Parathyroid adenoma (tissue), 2 donors: ENCODE measurements around the gene SV2A.
"Not testable (repeated sequence)": the region's sequence is repeated elsewhere in the genome, so short reads cannot be mapped to it uniquely, and the experiment has no call there.

Source experiments
- H2AFZ ChIP-seq: fragments of 300-600 bp; sonication (generic); one replicate; pipeline ENCODE4 v1.7.0; 2017; ENCODE audit warnings: antibody characterized with exemption, mild to moderate bottlenecking
- H3K27ac ChIP-seq: fragments of 300-600 bp; sonication (generic); one replicate; pipeline ENCODE4 v1.7.0; 2017
- H3K27me3 ChIP-seq: fragments of 300-600 bp; sonication (generic); one replicate; pipeline ENCODE4 v1.7.0; 2017; ENCODE audit warnings: low read length; ENCODE audit not compliant: control insufficient read depth, insufficient read depth
- H3K36me3 ChIP-seq: fragments of 300-600 bp; sonication (generic); one replicate; pipeline ENCODE4 v1.7.0; 2017; ENCODE audit warnings: low read length; ENCODE audit not compliant: control insufficient read depth, insufficient read depth
- H3K4me1 ChIP-seq: fragments of 300-600 bp; sonication (generic); one replicate; pipeline ENCODE4 v1.7.0; 2017; ENCODE audit warnings: control low read depth
- H3K4me2 ChIP-seq: fragments of 300-600 bp; sonication (generic); one replicate; pipeline ENCODE4 v1.7.0; 2017; ENCODE audit warnings: low read length
- H3K4me3 ChIP-seq: fragments of 300-600 bp; sonication (generic); one replicate; pipeline ENCODE4 v1.7.0; 2017; ENCODE audit warnings: low read depth, low read length
- H3K79me2 ChIP-seq: fragments of 300-600 bp; sonication (generic); one replicate; pipeline ENCODE4 v1.7.0; 2017; ENCODE audit warnings: control low read depth
- H3K9ac ChIP-seq: fragments of 300-600 bp; sonication (generic); one replicate; pipeline ENCODE4 v1.7.0; 2017; ENCODE audit warnings: mild to moderate bottlenecking
- H3K9me3 ChIP-seq: fragments of 300-600 bp; sonication (generic); one replicate; pipeline ENCODE4 v1.7.0; 2017; ENCODE audit warnings: low read length; ENCODE audit not compliant: control insufficient read depth
- CTCF ChIP-seq: fragments of 300-600 bp; sonication (generic); IDR thresholded peaks from one replicate; pipeline ENCODE4 v1.7.0; 2017; ENCODE audit warnings: antibody characterized with exemption, mild to moderate bottlenecking
- donor health status: primary hyperparathyroidism.

Gene SV2A

GRCh38 chr1:149963358-149963757 lies 45.7 kb upstream of the SV2A start:
- H3K9ac ChIP-seq, result no peak overlapping the region
- H2AFZ ChIP-seq, result no peak overlapping the region
- no peak overlapping the region for H3K27ac ChIP-seq

GRCh38 chr1:149962736-149963135 lies 45.1 kb upstream of the SV2A start:
- no peak overlapping the region for H2AFZ ChIP-seq
- no peaks in the 10 kb centered on the region for H3K79me2 ChIP-seq
- TF ChIP-seq CTCF, result no peak
- H3K27ac ChIP-seq, result no peak overlapping the region
- H3K36me3 ChIP-seq, result no peaks in the 10 kb centered on the region
- H3K4me3 ChIP-seq, result no peak overlapping the region
- H3K4me2 ChIP-seq, result no peak overlapping the region
- no peaks in the 10 kb centered on the region for H3K27me3 ChIP-seq
- no peaks in the 10 kb centered on the region for H3K4me1 ChIP-seq
- no peak overlapping the region for H3K9ac ChIP-seq
- H3K9me3 ChIP-seq, result no peaks in the 10 kb centered on the region

More at GRCh38 chr1:149963358-149963757, 45.7 kb upstream of the SV2A start:
- no peaks in the 10 kb centered on the region for H3K79me2 ChIP-seq
- no peak overlapping the region for H3K4me2 ChIP-seq
- no peak for TF ChIP-seq CTCF
- H3K9me3 ChIP-seq, result no peaks in the 10 kb centered on the region
- H3K4me3 ChIP-seq, result no peak overlapping the region
- H3K4me1 ChIP-seq, result no peaks in the 10 kb centered on the region
- H3K36me3 ChIP-seq, result no peaks in the 10 kb centered on the region
- no peaks in the 10 kb centered on the region for H3K27me3 ChIP-seq

- Histone ChIP-seq H3K4me1 (no peaks in the 10 kb centered on the region), H3K4me2 (no peak overlapping the region), H3K4me3 (no peak overlapping the region), H2AFZ (no peak overlapping the region), H3K27me3 (no peaks in the 10 kb centered on the region), H3K9me3 (no peaks in the 10 kb centered on the region), H3K9ac (no peak overlapping the region), H3K79me2 (no peaks in the 10 kb centered on the region), H3K27ac (no peak overlapping the region), H3K36me3 (no peaks in the 10 kb centered on the region)
- peak; percentile 56 for TF ChIP-seq CTCF
These were observed 44.5 kb upstream of the SV2A start for GRCh38 chr1:149962039-149962647.

GRCh38 chr1:149957548-149957947 lies 39.9 kb upstream of the SV2A start:
- H3K27ac ChIP-seq, H3K4me3 ChIP-seq, H3K79me2 ChIP-seq, H3K9me3 ChIP-seq, H3K9ac ChIP-seq, H3K36me3 ChIP-seq, H3K4me2 ChIP-seq, H2AFZ ChIP-seq, H3K4me1 ChIP-seq, H3K27me3 ChIP-seq: not testable (repeated sequence)

GRCh38 chr1:149949911-149950310 lies 32.3 kb upstream of the SV2A start:
- Histone ChIP-seq H3K27me3 (no peaks in the 10 kb centered on the region), H3K9me3 (no peaks in the 10 kb centered on the region), H3K79me2 (no peaks in the 10 kb centered on the region), H3K4me1 (no peaks in the 10 kb centered on the region), H2AFZ (no peak overlapping the region), H3K9ac (no peak overlapping the region), H3K27ac (no peak overlapping the region), H3K36me3 (no peaks in the 10 kb centered on the region), H3K4me3 (no peak overlapping the region), H3K4me2 (no peak overlapping the region)
- TF ChIP-seq CTCF, result no peak
